Measurements from ENCODE around the gene S1PR3.
A peak's percentile ranks its signal among the peaks of the same experiment; 100 is the strongest.
"Not testable (repeated sequence)": the region's sequence is repeated elsewhere in the genome, so short reads cannot be mapped to it uniquely, and the experiment has no call there.

The S1PR3 gene

DNA sequence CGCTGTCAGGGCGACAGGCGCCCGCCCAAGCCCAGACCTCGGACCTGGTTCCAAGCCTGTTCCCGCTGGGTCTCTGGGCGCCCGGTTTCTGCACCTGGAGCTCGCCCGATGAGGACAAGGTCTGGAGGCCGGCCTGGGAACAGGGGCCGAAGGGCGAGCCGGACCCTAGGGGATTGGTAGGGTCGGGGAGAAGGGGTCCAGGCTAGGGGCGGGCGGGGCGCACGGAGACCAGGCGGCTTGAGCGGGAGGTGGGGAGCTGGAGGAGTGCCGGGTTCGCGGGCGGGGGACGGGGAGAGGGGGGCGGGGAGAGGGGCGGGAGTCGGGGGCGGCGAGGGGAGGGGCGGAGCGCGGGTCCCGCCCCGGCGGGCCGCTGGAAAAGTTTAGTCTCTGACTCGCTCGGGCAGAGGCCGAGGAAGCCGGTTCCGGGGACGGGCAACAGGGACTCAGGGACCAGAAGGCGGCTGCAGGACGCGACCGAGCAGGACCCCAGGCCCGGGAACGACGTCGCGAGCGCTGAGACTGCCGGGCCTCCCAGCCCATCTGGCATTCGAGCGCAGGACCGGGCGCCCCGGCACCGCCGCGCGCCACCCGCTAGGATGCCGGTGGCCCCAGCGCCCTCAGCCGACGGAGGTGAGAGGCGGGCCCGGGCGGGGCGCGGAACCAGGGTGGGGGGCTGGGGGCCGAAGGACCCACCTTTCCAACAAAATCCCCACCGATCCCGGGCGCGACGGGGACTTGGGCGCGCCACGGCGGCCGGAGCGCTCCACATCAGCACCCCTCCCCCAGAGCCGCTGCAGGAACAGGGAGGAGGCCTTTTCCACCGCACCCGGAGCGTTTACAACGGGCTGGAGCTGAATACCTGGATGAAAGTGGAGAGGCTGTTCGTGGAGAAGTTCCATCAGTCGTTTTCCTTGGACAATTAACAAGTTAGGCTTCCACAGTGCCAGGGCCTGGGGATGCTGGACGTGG, at the start of gene S1PR3:
Gene S1PR3 (plus strand): TSS at position 403 of the 969 bp plus-strand sequence. CDS start 9,733 bp downstream, outside the sequence.
- TF ChIP-seq, protein P1, sequence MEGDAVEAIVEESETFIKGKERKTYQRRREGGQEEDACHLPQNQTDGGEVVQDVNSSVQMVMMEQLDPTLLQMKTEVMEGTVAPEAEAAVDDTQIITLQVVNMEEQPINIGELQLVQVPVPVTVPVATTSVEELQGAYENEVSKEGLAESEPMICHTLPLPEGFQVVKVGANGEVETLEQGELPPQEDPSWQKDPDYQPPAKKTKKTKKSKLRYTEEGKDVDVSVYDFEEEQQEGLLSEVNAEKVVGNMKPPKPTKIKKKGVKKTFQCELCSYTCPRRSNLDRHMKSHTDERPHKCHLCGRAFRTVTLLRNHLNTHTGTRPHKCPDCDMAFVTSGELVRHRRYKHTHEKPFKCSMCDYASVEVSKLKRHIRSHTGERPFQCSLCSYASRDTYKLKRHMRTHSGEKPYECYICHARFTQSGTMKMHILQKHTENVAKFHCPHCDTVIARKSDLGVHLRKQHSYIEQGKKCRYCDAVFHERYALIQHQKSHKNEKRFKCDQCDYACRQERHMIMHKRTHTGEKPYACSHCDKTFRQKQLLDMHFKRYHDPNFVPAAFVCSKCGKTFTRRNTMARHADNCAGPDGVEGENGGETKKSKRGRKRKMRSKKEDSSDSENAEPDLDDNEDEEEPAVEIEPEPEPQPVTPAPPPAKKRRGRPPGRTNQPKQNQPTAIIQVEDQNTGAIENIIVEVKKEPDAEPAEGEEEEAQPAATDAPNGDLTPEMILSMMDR (IDR thresholded peaks at IDR 0.05; ENCODE audit: low read depth, low read length): no peak
- peak within 1 kb of the TSS; percentile 86 to 89 for H3K4me3 ChIP-seq (replicated peaks in 1 of 2; ENCODE audit: low read depth in 2 of 2, low read length in 2 of 2)
- peak; percentile 54 to 60 for DNase-seq (ENCODE audit: low read depth in 2 of 2)

DNA sequence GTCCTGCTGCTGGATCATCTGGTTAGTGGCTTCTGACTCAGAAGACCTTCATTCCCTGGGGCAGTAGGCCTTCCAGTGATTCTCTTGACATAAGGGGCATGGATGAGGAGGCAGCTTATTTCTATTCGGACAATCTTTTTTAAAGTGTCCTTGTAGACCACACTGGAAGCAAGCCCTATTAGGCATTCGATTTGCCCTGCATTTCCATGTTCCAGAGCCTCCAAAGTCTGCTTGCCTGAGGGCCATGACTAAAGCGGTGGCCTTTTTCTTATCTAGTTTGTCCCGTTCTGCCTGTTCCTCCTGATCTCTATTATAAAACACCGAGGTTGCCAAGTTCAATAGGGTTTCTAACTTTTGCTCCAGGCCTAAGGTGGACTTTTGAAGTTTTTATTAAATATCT, 49.7 kb upstream of the S1PR3 start:
- not testable (repeated sequence) for DNase-seq (ENCODE audit: low read depth in 2 of 2)

DNA sequence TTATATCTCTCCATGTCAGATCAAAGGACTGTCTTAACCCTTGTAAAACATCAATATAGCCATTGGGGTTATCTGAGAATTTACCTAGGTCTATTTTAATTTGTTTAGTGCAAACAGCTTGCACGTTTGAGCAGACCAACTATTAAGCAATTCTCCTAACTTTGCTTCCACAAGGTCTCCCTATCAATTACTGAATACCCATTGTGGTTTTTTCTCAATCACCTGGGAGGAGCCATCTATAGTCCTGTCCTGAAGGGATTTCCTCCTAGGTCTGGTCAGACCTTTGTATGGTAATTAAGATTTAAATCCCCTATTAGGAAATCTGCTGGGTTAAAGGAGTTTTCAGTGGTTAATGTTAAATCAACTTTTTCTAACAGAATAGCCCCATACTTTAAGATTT, 48.9 kb upstream of the S1PR3 start:
- H3K4me3 ChIP-seq (replicated peaks in 1 of 2; ENCODE audit: low read depth in 2 of 2, low read length in 2 of 2): no peak overlapping the region
- TF ChIP-seq, protein P1 (IDR thresholded peaks at IDR 0.05; ENCODE audit: low read depth, low read length): no peak
- no peak for DNase-seq (ENCODE audit: low read depth in 2 of 2)

More for the DNA sequence above, 49.7 kb upstream of the S1PR3 start:
- H3K4me3 ChIP-seq (replicated peaks in 1 of 2; ENCODE audit: low read depth in 2 of 2, low read length in 2 of 2): not testable (repeated sequence)

DNA sequence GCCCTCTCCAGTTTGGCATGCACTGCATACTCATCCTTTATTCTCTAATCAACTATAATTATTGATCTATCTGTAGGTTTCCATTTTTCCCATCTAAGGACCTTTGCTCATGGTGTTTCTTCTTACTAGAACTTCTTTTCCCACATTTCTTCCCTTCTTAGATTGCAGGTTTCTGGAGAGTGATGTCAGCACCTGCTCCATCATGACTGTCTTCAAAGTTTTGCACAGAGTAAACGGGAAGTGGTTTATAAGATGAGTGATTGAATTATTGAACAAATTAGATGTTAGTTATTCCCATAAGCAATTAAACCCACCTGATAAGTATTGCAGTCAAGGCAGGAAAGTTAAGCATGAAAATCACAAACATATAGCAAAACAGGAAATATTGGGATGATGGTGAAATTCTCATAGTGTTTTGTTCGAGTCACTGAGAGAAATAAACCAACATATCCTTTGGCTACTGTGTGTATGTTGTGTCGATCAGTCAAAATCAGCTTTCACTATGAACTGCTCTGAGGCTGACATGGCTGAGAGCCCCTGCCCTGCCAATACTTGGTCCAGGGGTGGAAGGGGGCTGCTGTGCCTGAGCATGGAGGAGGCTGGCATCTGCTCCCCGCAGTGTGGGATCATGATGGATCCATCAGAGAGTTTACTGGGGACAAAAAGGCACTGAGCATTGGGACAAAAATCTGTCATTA, 45.5 kb upstream of the S1PR3 start:
- TF ChIP-seq, protein P1 (IDR thresholded peaks at IDR 0.05; ENCODE audit: low read depth, low read length): no peak
- no peak for DNase-seq (ENCODE audit: low read depth in 2 of 2)
- no peak overlapping the region for H3K4me3 ChIP-seq (replicated peaks in 1 of 2; ENCODE audit: low read depth in 2 of 2, low read length in 2 of 2)

DNA sequence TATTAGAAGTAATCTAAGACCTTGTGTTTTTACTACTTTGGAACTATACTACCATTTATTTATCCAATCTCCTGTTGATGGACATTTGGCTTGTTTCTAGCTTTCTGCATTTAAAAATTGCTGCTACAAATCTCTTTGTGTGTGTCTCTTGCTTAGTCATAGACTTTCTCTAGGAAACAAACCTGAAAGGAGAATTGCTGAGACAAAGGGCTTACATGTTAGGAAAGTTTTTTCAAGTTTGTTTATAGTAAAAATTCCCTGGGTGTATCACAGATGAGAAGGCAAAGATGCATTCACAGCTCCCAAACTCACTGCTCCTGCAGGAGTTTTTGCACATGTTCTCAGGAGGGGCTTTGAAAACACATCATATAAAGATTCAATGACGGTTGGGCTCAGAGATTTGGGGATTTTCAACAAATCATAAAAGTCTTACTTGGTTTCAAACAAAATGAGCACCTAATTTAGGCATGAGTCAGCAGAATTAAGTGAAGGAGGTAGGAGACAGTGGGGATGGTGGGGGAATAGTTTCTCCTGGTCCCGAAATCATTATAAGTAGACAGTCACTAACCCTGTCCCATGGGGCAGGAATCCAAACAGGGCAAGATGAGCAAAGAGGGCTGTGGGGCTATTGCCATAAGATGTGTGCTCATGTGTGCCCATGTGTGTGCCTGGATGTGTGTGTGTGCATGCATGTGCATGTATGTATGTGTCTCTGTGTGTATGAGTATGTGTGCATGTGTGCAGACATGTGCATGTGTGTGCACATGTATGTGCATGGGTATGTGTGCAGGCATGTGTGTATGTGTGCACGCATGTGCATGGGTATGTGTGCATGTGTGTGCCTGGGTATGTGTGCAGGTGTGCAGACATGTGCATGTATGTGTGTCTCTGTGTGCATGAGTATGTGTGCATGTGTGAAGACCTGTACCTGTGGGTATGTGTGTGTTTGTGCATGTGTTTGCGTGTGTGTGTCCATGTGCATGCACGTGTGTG, 43.4 kb upstream of the S1PR3 start:
- TF ChIP-seq, protein P1 (IDR thresholded peaks at IDR 0.05; ENCODE audit: low read depth, low read length): no peak
- H3K4me3 ChIP-seq (replicated peaks in 1 of 2; ENCODE audit: low read depth in 2 of 2, low read length in 2 of 2): no peak overlapping the region
- DNase-seq (ENCODE audit: low read depth in 2 of 2): peak; percentile 18 to 74

DNA sequence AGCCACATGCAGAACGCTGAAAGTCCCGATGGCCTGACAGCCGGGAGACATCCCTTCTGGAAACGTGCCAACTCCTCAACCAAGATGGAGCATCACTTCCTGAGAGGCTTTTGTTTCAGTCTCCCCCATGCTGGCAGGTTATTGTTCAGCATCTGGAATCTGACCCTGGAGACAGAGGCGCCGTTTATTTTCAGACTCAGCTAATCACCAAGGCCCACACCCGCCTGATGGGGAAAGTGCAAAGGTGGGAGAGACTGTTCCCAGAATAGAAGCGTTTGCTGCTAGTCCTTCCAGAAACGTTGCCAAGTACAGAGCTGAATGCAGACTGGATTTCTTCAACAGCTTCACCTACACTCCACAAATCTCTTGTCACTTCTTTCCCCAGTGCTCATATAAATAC, 41.8 kb upstream of the S1PR3 start:
- no peak overlapping the region for H3K4me3 ChIP-seq (replicated peaks in 1 of 2; ENCODE audit: low read depth in 2 of 2, low read length in 2 of 2)
- DNase-seq (ENCODE audit: low read depth in 2 of 2): peak; percentile 59 to 72
- TF ChIP-seq, protein P1 (IDR thresholded peaks at IDR 0.05; ENCODE audit: low read depth, low read length): no peak

Measured in cardiac fibroblast (primary cell).